Motor neuron (in vitro differentiated cells): Measurements from ENCODE around the gene FAM53C. TPM values are rescaled to one million over a fixed set of nuclear protein-coding genes. Genes with fewer than 3 reads are reported as not detected.
A peak's percentile ranks its signal among the peaks of the same experiment; 100 is the strongest.

Experiments used
- ATAC-seq, 8 experiments: fragments of 200-7000 bp; cut with Tn5 transposase; replicated peaks in 6 of 8; 2 replicates each; pipeline ENCODE4 v1.8.0; 2021; ENCODE audit warnings: mild to moderate bottlenecking in 8 of 8, moderate library complexity in 8 of 8
- H3K27ac ChIP-seq, 2 donors: fragments of 250-450 bp; sonication (Bioruptor Pico); 2 replicates each; pipeline ENCODE4 v1.9.0; 2021; ENCODE audit warnings: antibody characterized with exemption in 2 of 2, mild to moderate bottlenecking in 2 of 2, moderate library complexity in 1 of 2
- H3K4me1 ChIP-seq, 2 donors: fragments of 250-450 bp; sonication (Bioruptor Pico); replicated peaks in 1 of 2; 2 replicates each; pipeline ENCODE4 v1.6.1; 2021; ENCODE audit warnings: antibody characterized with exemption in 2 of 2, mild to moderate bottlenecking in 2 of 2, moderate library complexity in 1 of 2
- H3K4me3 ChIP-seq, 5 donors: fragments of 250-450 bp; sonication (Bioruptor Pico); 2 replicates each; pipeline ENCODE4 v1.9.0; 2021; ENCODE audit warnings: antibody characterized with exemption in 5 of 5, mild to moderate bottlenecking in 5 of 5, moderate library complexity in 4 of 5
- WGBS, 10 experiments: fragments of 450-650 bp; shearing (Covaris generic); methylation state at CpG; one replicate each; pipeline ENCODE4 v1.0.0; 2022; 5-methylcytosine and 5-hydroxymethylcytosine counted together
- in situ Hi-C, 9 experiments: fragments of 400-800 bp; cut with MboI; loops; one replicate each; pipeline ENCODE4 v1.15.0; 2021; ENCODE audit warnings: low sequenced_read_pairs in 9 of 9, low pct_unique_long_range_greater_than_20kb in 2 of 9; ENCODE audit not compliant: unreplicated experiment in 9 of 9
- total RNA-seq, 8 experiments: library from RNA; unstranded; fragments of 300-600 nt; gene quantifications; 2 replicates each; pipeline versions ENCODE4 v1.2.3 to v1.2.4, GENCODE V29; 2022

FAM53C gene
- total RNA-seq, 8 experiments from 2014 or later: 23.2 to 47.0 (median 29.5) TPM

- WGBS, 10 experiments: 0 to 17% (median 0%) methylated on average over 3 to 7 of the region's 11 CpGs; no CpG with 5 or more reads in 1 of the 10 experiments
Measured at GRCh38 chr5:138353560-138354080, 15.6 kb downstream of the FAM53C start.

GRCh38 chr5:138354387-138354786, 16.3 kb downstream of the FAM53C start:
- H3K4me1 ChIP-seq: peaks cover 0 to 15% of the 10 kb centered on the region in 2 donors
- no peak overlapping the region for H3K27ac ChIP-seq
- in situ Hi-C loops: no loop called here
- peak overlapping the region; percentile 69 to 100 (median 97) for H3K4me3 ChIP-seq
- 0 to 63% (median 8%) methylated on average over 1 to 5 of the region's 5 CpGs; no CpG with 5 or more reads in 2 of the 10 experiments for WGBS, 10 experiments
- ATAC-seq: no peak

More at GRCh38 chr5:138353560-138354080, 15.6 kb downstream of the FAM53C start:
- Histone ChIP-seq H3K4me1 (peaks cover 0 to 15% of the 10 kb centered on the region in 2 donors), H3K4me3 (peak overlapping the region; percentile 69 to 100 (median 97)), H3K27ac (peak overlapping the region; percentile 93 to 99)
- ATAC-seq: peak in 1 of 8 experiments; percentile 15
- in situ Hi-C loops: no loop called here

GRCh38 chr5:138354926-138355378, 16.9 kb downstream of the FAM53C start:
- in situ Hi-C loops: no loop called here
- Histone ChIP-seq H3K27ac (no peak overlapping the region), H3K4me3 (peak overlapping the region; percentile 69 to 100 (median 97)), H3K4me1 (peaks cover 0 to 15% of the 10 kb centered on the region in 2 donors)
- 0 to 28% (median 7%) methylated on average over 2 to 6 of the region's 6 CpGs; no CpG with 5 or more reads in 3 of the 10 experiments for WGBS, 10 experiments
- peak in 5 of 8 experiments; percentile 21 to 45 (median 32) for ATAC-seq

- no peak for ATAC-seq
- H3K4me1 ChIP-seq: peaks cover 11 to 12% of the 10 kb centered on the region in 2 donors
- H3K27ac ChIP-seq: no peak overlapping the region
- H3K4me3 ChIP-seq: no peak overlapping the region
- in situ Hi-C loops: no loop called here
- WGBS, 10 experiments: 67 to 100% (median 93%) methylated on average over 1 to 3 of the region's 3 CpGs; no CpG with 5 or more reads in 1 of the 10 experiments
Measured at GRCh38 chr5:138359621-138360020, 21.6 kb downstream of the FAM53C start.

GRCh38 chr5:138360941-138361452, 22.9 kb downstream of the FAM53C start:
- Histone ChIP-seq H3K27ac (no peak overlapping the region), H3K4me1 (peaks cover 0 to 11% of the 10 kb centered on the region in 2 donors), H3K4me3 (no peak overlapping the region)
- in situ Hi-C loops: no loop called here
- no peak for ATAC-seq
- 80 to 100% (median 90%) methylated on average over 1 of the region's 1 CpG; no CpG with 5 or more reads in 6 of the 10 experiments for WGBS, 10 experiments

- WGBS, 10 experiments: 29 to 100% (median 100%) methylated on average over 1 of the region's 1 CpG; no CpG with 5 or more reads in 1 of the 10 experiments
- in situ Hi-C loops: no loop called here
- H3K4me3 ChIP-seq: no peak overlapping the region
- H3K4me1 ChIP-seq: peaks cover 0 to 14% of the 10 kb centered on the region in 2 donors
- no peak overlapping the region for H3K27ac ChIP-seq
- no peak for ATAC-seq
Measured at GRCh38 chr5:138364576-138364975, 26.5 kb downstream of the FAM53C start.

GRCh38 chr5:138366632-138367382, 28.7 kb downstream of the FAM53C start:
- 21 to 100% (median 56%) methylated on average over 2 to 4 of the region's 4 CpGs for WGBS, 10 experiments
- Histone ChIP-seq H3K27ac (no peak overlapping the region), H3K4me1 (peaks cover 0 to 5% of the 10 kb centered on the region in 2 donors), H3K4me3 (no peak overlapping the region)
- in situ Hi-C loops: no loop called here
- peak in 3 of 8 experiments; percentile 60 to 74 (median 72) for ATAC-seq

GRCh38 chr5:138369261-138369660, 31.2 kb downstream of the FAM53C start:
- Histone ChIP-seq H3K4me3 (no peak overlapping the region), H3K4me1 (peaks cover 0 to 3% of the 10 kb centered on the region in 2 donors), H3K27ac (no peak overlapping the region)
- WGBS, 10 experiments: 76 to 100% (median 84%) methylated on average over 1 to 4 of the region's 5 CpGs; no CpG with 5 or more reads in 3 of the 10 experiments
- in situ Hi-C loops: no loop called here
- ATAC-seq: no peak

GRCh38 chr5:138369706-138370105, 31.6 kb downstream of the FAM53C start:
- Histone ChIP-seq H3K4me1 (peaks cover 0 to 3% of the 10 kb centered on the region in 2 donors), H3K27ac (no peak overlapping the region), H3K4me3 (no peak overlapping the region)
- in situ Hi-C loops: no loop called here
- ATAC-seq: no peak
- WGBS, 10 experiments: 56 to 100% (median 92%) methylated on average over 1 to 2 of the region's 2 CpGs

- WGBS, 10 experiments: 20 to 100% (median 83%) methylated on average over 1 to 2 of the region's 3 CpGs; no CpG with 5 or more reads in 7 of the 10 experiments
- H3K4me3 ChIP-seq: no peak overlapping the region
- H3K27ac ChIP-seq: no peak overlapping the region
- peaks cover 0 to 3% of the 10 kb centered on the region in 2 donors for H3K4me1 ChIP-seq
- peak in 4 of 8 experiments; percentile 21 to 68 (median 50) for ATAC-seq
- in situ Hi-C loops: no loop called here
Measured at GRCh38 chr5:138370537-138370936, 32.5 kb downstream of the FAM53C start.

- ATAC-seq: peak in 1 of 8 experiments; percentile 35
- no peak overlapping the region for H3K27ac ChIP-seq
- peaks cover 0 to under 1% of the 10 kb centered on the region in 2 donors for H3K4me1 ChIP-seq
- 80 to 100% (median 100%) methylated on average over 1 to 2 of the region's 2 CpGs; no CpG with 5 or more reads in 2 of the 10 experiments for WGBS, 10 experiments
- in situ Hi-C loops: no loop called here
- no peak overlapping the region for H3K4me3 ChIP-seq
Measured at GRCh38 chr5:138371454-138371853, 33.4 kb downstream of the FAM53C start.

- 0 to 100% (median 61%) methylated on average over 1 of the region's 1 CpG; no CpG with 5 or more reads in 2 of the 10 experiments for WGBS, 10 experiments
- in situ Hi-C loops: no loop called here
- no peak overlapping the region for H3K27ac ChIP-seq
- no peaks in the 10 kb centered on the region for H3K4me1 ChIP-seq
- peak in 2 of 8 experiments; percentile 37 to 39 for ATAC-seq
- no peak overlapping the region for H3K4me3 ChIP-seq
Measured at GRCh38 chr5:138372225-138372624, 34.2 kb downstream of the FAM53C start.

GRCh38 chr5:138372653-138373052, 34.6 kb downstream of the FAM53C start:
- ATAC-seq: no peak
- in situ Hi-C loops: no loop called here
- 0 to 100% (median 66%) methylated on average over 1 to 5 of the region's 5 CpGs; no CpG with 5 or more reads in 1 of the 10 experiments for WGBS, 10 experiments
- Histone ChIP-seq H3K4me1 (no peaks in the 10 kb centered on the region), H3K27ac (no peak overlapping the region), H3K4me3 (no peak overlapping the region)
